ENCODE results near the gene UGT1A1.

UGT1A1 gene

GRCh38 chr2:233821709-233822100 is 61.6 kb downstream of the UGT1A1 start:
- TF ChIP-seq CEBPB (IDR thresholded peaks at IDR 0.05) (no peak), NFIC (IDR thresholded peaks at IDR 0.05) (no peak), RAD21 (IDR thresholded peaks at IDR 0.05; ENCODE audit: low read depth) (no peak), TCF12 (IDR thresholded peaks at IDR 0.05; ENCODE audit: low read depth) (no peak), EP300 (IDR thresholded peaks at IDR 0.05; ENCODE audit: borderline replicate concordance) (no peak), ZBTB7A (IDR thresholded peaks at IDR 0.05; ENCODE audit: low read depth) (no peak), REST (IDR thresholded peaks at IDR 0.05; ENCODE audit: low read depth) (no peak), USF1 (IDR thresholded peaks at IDR 0.05) (no peak), FOXM1 (IDR thresholded peaks at IDR 0.05; ENCODE audit: borderline replicate concordance, low read depth) (no peak), CREB1 (IDR thresholded peaks at IDR 0.05; ENCODE audit: low read depth) (no peak), EGR1 (IDR thresholded peaks at IDR 0.05) (no peak), YY1 (IDR thresholded peaks at IDR 0.05; ENCODE audit: low read depth) (no peak), TEAD4 (IDR thresholded peaks at IDR 0.05) (no peak), TAF1 (IDR thresholded peaks at IDR 0.05; ENCODE audit: low read depth) (no peak)
- TF ChIP-seq, protein P1, sequence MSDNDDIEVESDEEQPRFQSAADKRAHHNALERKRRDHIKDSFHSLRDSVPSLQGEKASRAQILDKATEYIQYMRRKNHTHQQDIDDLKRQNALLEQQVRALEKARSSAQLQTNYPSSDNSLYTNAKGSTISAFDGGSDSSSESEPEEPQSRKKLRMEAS (IDR thresholded peaks at IDR 0.05) = no peak

- no peak for TF ChIP-seq EP300 (IDR thresholded peaks at IDR 0.05; ENCODE audit: borderline replicate concordance)
- TF ChIP-seq, protein P1 (IDR thresholded peaks at IDR 0.05) = no peak
- no peak for TF ChIP-seq RAD21 (IDR thresholded peaks at IDR 0.05; ENCODE audit: low read depth)
- no peak for TF ChIP-seq EGR1 (IDR thresholded peaks at IDR 0.05)
- TF ChIP-seq FOXM1 (IDR thresholded peaks at IDR 0.05; ENCODE audit: borderline replicate concordance, low read depth) = no peak
- no peak for TF ChIP-seq TEAD4 (IDR thresholded peaks at IDR 0.05)
- no peak for TF ChIP-seq ZBTB7A (IDR thresholded peaks at IDR 0.05; ENCODE audit: low read depth)
- TF ChIP-seq YY1 (IDR thresholded peaks at IDR 0.05; ENCODE audit: low read depth) = no peak
- no peak for TF ChIP-seq CREB1 (IDR thresholded peaks at IDR 0.05; ENCODE audit: low read depth)
- TF ChIP-seq NFIC (IDR thresholded peaks at IDR 0.05) = no peak
- no peak for TF ChIP-seq CEBPB (IDR thresholded peaks at IDR 0.05)
- TF ChIP-seq USF1 (IDR thresholded peaks at IDR 0.05) = no peak
- no peak for TF ChIP-seq TAF1 (IDR thresholded peaks at IDR 0.05; ENCODE audit: low read depth)
- TF ChIP-seq REST (IDR thresholded peaks at IDR 0.05; ENCODE audit: low read depth) = no peak
- TF ChIP-seq TCF12 (IDR thresholded peaks at IDR 0.05; ENCODE audit: low read depth) = no peak
These were observed 62.2 kb downstream of the UGT1A1 start for GRCh38 chr2:233822101-233822771.

All from Ishikawa (cell line).